CD4-positive, alpha-beta T cell treated with Interleukin-1 beta for 1 hour (primary cell): ENCODE measurements around the gene SAPCD2.

Experiments used
- DNase-seq, 2 donors: peaks; one replicate each; pipeline ENCODE4 v3.0.0-alpha.2; 2020 to 2022

Gene SAPCD2

GRCh38 chr9:137107312-137107921, 37.1 kb upstream of the SAPCD2 start:
- no peak for DNase-seq

- no peak for DNase-seq
These were observed 36.4 kb upstream of the SAPCD2 start for GRCh38 chr9:137106662-137107250.

- no peak for DNase-seq
These were observed 35.7 kb upstream of the SAPCD2 start for GRCh38 chr9:137105814-137106661.

- no peak for DNase-seq
These were observed 33.0 kb upstream of the SAPCD2 start for GRCh38 chr9:137103206-137103999.

- no peak for DNase-seq
These were observed 28.9 kb upstream of the SAPCD2 start for GRCh38 chr9:137099231-137099630.

- no peak for DNase-seq
These were observed 27.6 kb upstream of the SAPCD2 start for GRCh38 chr9:137097761-137098462.

- no peak for DNase-seq
These were observed 26.6 kb upstream of the SAPCD2 start for GRCh38 chr9:137096785-137097546.

- DNase-seq = peak; percentile 83 to 87
These were observed 25.5 kb upstream of the SAPCD2 start for GRCh38 chr9:137095664-137096517.

GRCh38 chr9:137089232-137089947, 19.0 kb upstream of the SAPCD2 start:
- no peak for DNase-seq

- DNase-seq = no peak
These were observed 17.8 kb upstream of the SAPCD2 start for GRCh38 chr9:137088121-137088520.

GRCh38 chr9:137087409-137087925, 17.1 kb upstream of the SAPCD2 start:
- no peak for DNase-seq

GRCh38 chr9:137086531-137087408, 16.4 kb upstream of the SAPCD2 start, which contains the start of gene MAN1B1:
Gene MAN1B1 (plus strand): TSS chr9:137086985. CDS start chr9:137087000, 15 bp downstream.
- peak; percentile 100 for DNase-seq

- peak; percentile 28 to 46 for DNase-seq
These were observed 15.7 kb upstream of the SAPCD2 start for GRCh38 chr9:137085920-137086530.

GRCh38 chr9:137084526-137084925, 14.2 kb upstream of the SAPCD2 start:
- DNase-seq = no peak

GRCh38 chr9:137083394-137084004, 13.1 kb upstream of the SAPCD2 start:
- DNase-seq = no peak

- no peak for DNase-seq
These were observed 12.6 kb upstream of the SAPCD2 start for GRCh38 chr9:137082925-137083290.

- DNase-seq = no peak
These were observed 12.0 kb upstream of the SAPCD2 start for GRCh38 chr9:137082222-137082924.
